Measurements from ENCODE around the gene SLC66A3. TPM values are rescaled to one million over a fixed set of nuclear protein-coding genes. Genes with fewer than 3 reads are reported as not detected.

The SLC66A3 gene
- total RNA-seq, 1 donor from 2014 or later, result 14.3 TPM

GRCh38 chr2:11174222-11174621 lies 19.0 kb downstream of the SLC66A3 start:
- peaks cover under 1% of the 10 kb centered on the region for H3K9me3 Mint-ChIP-seq (ENCODE audit: unreplicated experiment)
- no peaks in the 10 kb centered on the region for H3K36me3 ChIP-seq (ENCODE audit: insufficient read depth, low read length)
- H3K27me3 Mint-ChIP-seq (ENCODE audit: low read depth, unreplicated experiment), result no peaks in the 10 kb centered on the region
- DNase-seq (ENCODE audit: low read depth), result no peak
- H3K27ac Mint-ChIP-seq (ENCODE audit: unreplicated experiment), result no peak overlapping the region
- H3K4me3 Mint-ChIP-seq (ENCODE audit: unreplicated experiment), result no peak overlapping the region
- peaks cover 18% of the 10 kb centered on the region for H3K4me1 Mint-ChIP-seq (ENCODE audit: low read depth, unreplicated experiment)
- FAIRE-seq, result no peak
- H3K27ac ChIP-seq (ENCODE audit: low read depth, low read length), result no peak overlapping the region
- H3K9me3 ChIP-seq (ENCODE audit: insufficient read depth, low read depth, low read length), result no peaks in the 10 kb centered on the region
- H3K4me2 ChIP-seq (ENCODE audit: low read length), result no peak overlapping the region
- H3K36me3 Mint-ChIP-seq (ENCODE audit: low read depth, unreplicated experiment), result no peaks in the 10 kb centered on the region
- no peak for TF ChIP-seq EZH2 (IDR thresholded peaks at IDR 0.05; ENCODE audit: insufficient read depth, low read length)
- TF ChIP-seq, protein P1, sequence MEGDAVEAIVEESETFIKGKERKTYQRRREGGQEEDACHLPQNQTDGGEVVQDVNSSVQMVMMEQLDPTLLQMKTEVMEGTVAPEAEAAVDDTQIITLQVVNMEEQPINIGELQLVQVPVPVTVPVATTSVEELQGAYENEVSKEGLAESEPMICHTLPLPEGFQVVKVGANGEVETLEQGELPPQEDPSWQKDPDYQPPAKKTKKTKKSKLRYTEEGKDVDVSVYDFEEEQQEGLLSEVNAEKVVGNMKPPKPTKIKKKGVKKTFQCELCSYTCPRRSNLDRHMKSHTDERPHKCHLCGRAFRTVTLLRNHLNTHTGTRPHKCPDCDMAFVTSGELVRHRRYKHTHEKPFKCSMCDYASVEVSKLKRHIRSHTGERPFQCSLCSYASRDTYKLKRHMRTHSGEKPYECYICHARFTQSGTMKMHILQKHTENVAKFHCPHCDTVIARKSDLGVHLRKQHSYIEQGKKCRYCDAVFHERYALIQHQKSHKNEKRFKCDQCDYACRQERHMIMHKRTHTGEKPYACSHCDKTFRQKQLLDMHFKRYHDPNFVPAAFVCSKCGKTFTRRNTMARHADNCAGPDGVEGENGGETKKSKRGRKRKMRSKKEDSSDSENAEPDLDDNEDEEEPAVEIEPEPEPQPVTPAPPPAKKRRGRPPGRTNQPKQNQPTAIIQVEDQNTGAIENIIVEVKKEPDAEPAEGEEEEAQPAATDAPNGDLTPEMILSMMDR (IDR thresholded peaks at IDR 0.05; ENCODE audit: insufficient read depth, low read depth, low read length), result no peak
- no peaks in the 10 kb centered on the region for H3K27me3 ChIP-seq (ENCODE audit: insufficient read depth, low read length)
- no peak overlapping the region for H3K4me3 ChIP-seq (ENCODE audit: insufficient read depth, low read depth, low read length)
- peaks cover 11% of the 10 kb centered on the region for H3K4me1 ChIP-seq (ENCODE audit: insufficient read depth, low read length)
- no peak overlapping the region for H3K9ac ChIP-seq (ENCODE audit: low read length)
- H2AFZ ChIP-seq (ENCODE audit: low read depth, low read length), result no peak overlapping the region
- no peaks in the 10 kb centered on the region for H4K20me1 ChIP-seq (ENCODE audit: insufficient read depth, low read length)
- no peaks in the 10 kb centered on the region for H3K79me2 ChIP-seq (ENCODE audit: insufficient read depth, low read length)

- TF ChIP-seq EZH2 (IDR thresholded peaks at IDR 0.05; ENCODE audit: insufficient read depth, low read length), result no peak
- TF ChIP-seq, protein P1 (IDR thresholded peaks at IDR 0.05; ENCODE audit: insufficient read depth, low read depth, low read length), result no peak
- no peaks in the 10 kb centered on the region for H3K36me3 Mint-ChIP-seq (ENCODE audit: low read depth, unreplicated experiment)
- Histone ChIP-seq H3K36me3 (ENCODE audit: insufficient read depth, low read length) (no peaks in the 10 kb centered on the region), H3K27me3 (ENCODE audit: insufficient read depth, low read length) (no peaks in the 10 kb centered on the region), H4K20me1 (ENCODE audit: insufficient read depth, low read length) (no peaks in the 10 kb centered on the region), H3K4me2 (ENCODE audit: low read length) (peak overlapping the region; percentile 61), H2AFZ (ENCODE audit: low read depth, low read length) (no peak overlapping the region), H3K9me3 (ENCODE audit: insufficient read depth, low read depth, low read length) (no peaks in the 10 kb centered on the region), H3K27ac (ENCODE audit: low read depth, low read length) (peak overlapping the region; percentile 50), H3K4me3 (ENCODE audit: insufficient read depth, low read depth, low read length) (peak overlapping the region; percentile 7), H3K4me1 (ENCODE audit: insufficient read depth, low read length) (peaks cover 11% of the 10 kb centered on the region), H3K9ac (ENCODE audit: low read length) (no peak overlapping the region), H3K79me2 (ENCODE audit: insufficient read depth, low read length) (no peaks in the 10 kb centered on the region)
- FAIRE-seq (peak; percentile 59), DNase-seq (ENCODE audit: low read depth) (peak; percentile 81)
- H3K4me3 Mint-ChIP-seq (ENCODE audit: unreplicated experiment), result no peak overlapping the region
- H3K27ac Mint-ChIP-seq (ENCODE audit: unreplicated experiment), result peak overlapping the region; percentile 63
- no peaks in the 10 kb centered on the region for H3K9me3 Mint-ChIP-seq (ENCODE audit: unreplicated experiment)
- H3K27me3 Mint-ChIP-seq (ENCODE audit: low read depth, unreplicated experiment), result no peaks in the 10 kb centered on the region
- H3K4me1 Mint-ChIP-seq (ENCODE audit: low read depth, unreplicated experiment), result peaks cover 17% of the 10 kb centered on the region
These were observed 20.1 kb downstream of the SLC66A3 start for GRCh38 chr2:11175293-11175795.

GRCh38 chr2:11177871-11178690 lies 22.8 kb downstream of the SLC66A3 start:
- Mint-ChIP-seq H3K36me3 (ENCODE audit: low read depth, unreplicated experiment) (no peaks in the 10 kb centered on the region), H3K27me3 (ENCODE audit: low read depth, unreplicated experiment) (no peaks in the 10 kb centered on the region), H3K4me1 (ENCODE audit: low read depth, unreplicated experiment) (peaks cover 17% of the 10 kb centered on the region), H3K4me3 (ENCODE audit: unreplicated experiment) (no peak overlapping the region), H3K9me3 (ENCODE audit: unreplicated experiment) (no peaks in the 10 kb centered on the region), H3K27ac (ENCODE audit: unreplicated experiment) (no peak overlapping the region)
- H3K27me3 ChIP-seq (ENCODE audit: insufficient read depth, low read length), result no peaks in the 10 kb centered on the region
- FAIRE-seq (no peak), DNase-seq (ENCODE audit: low read depth) (peak; percentile 25)
- no peak overlapping the region for H3K4me3 ChIP-seq (ENCODE audit: insufficient read depth, low read depth, low read length)
- no peak overlapping the region for H3K9ac ChIP-seq (ENCODE audit: low read length)
- no peaks in the 10 kb centered on the region for H4K20me1 ChIP-seq (ENCODE audit: insufficient read depth, low read length)
- no peak overlapping the region for H2AFZ ChIP-seq (ENCODE audit: low read depth, low read length)
- peaks cover 11% of the 10 kb centered on the region for H3K4me1 ChIP-seq (ENCODE audit: insufficient read depth, low read length)
- no peak overlapping the region for H3K27ac ChIP-seq (ENCODE audit: low read depth, low read length)
- peaks cover 3% of the 10 kb centered on the region for H3K36me3 ChIP-seq (ENCODE audit: insufficient read depth, low read length)
- TF ChIP-seq EZH2 (IDR thresholded peaks at IDR 0.05; ENCODE audit: insufficient read depth, low read length), result no peak
- TF ChIP-seq, protein P1 (IDR thresholded peaks at IDR 0.05; ENCODE audit: insufficient read depth, low read depth, low read length), result no peak
- no peaks in the 10 kb centered on the region for H3K9me3 ChIP-seq (ENCODE audit: insufficient read depth, low read depth, low read length)
- H3K79me2 ChIP-seq (ENCODE audit: insufficient read depth, low read length), result no peaks in the 10 kb centered on the region
- no peak overlapping the region for H3K4me2 ChIP-seq (ENCODE audit: low read length)

Data from astrocyte (in vitro differentiated cells and primary cell).